Measurements from ENCODE around the gene CLPTM1.
"Not testable (repeated sequence)": the region's sequence is repeated elsewhere in the genome, so short reads cannot be mapped to it uniquely, and the experiment has no call there.

DNA sequence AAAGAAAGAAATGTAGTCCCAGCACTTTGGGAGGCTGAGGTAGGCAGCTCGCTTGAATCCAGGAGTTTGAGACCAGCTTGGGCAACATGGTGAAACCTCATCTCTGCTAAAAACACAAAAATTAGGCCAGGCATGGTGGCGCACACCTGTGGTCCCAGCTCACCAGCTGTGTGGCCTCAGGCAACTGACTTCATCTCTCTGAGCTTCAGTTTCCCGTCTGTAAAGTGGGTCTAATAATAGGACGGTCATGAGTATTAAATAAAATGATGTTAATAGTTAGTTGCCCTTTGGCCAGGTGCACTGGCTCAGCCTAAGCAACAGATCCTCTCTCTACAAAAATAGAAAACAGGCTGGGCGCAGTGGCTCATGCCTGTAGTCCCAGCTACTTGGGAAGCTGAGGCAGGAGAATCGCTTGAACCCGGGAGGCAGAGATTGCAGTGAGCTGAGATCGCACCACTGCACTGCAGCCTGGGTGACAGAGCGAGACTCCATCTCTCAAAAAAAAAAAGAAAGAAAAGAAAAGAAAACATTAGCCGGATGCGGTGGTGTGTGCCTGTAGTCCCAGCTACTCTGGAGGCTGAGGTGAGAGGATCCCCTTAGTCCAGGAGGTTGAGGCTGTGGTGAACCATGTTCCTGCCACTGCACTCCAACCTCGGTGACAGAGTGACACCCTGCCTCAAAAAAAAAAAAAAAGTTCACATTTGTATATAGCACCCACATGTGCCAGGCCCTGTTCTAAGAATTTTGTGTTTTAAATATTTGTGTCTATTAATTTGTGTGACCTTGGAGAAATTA is 44.1 kb downstream of the CLPTM1 start:
- TF ChIP-seq, protein P1, sequence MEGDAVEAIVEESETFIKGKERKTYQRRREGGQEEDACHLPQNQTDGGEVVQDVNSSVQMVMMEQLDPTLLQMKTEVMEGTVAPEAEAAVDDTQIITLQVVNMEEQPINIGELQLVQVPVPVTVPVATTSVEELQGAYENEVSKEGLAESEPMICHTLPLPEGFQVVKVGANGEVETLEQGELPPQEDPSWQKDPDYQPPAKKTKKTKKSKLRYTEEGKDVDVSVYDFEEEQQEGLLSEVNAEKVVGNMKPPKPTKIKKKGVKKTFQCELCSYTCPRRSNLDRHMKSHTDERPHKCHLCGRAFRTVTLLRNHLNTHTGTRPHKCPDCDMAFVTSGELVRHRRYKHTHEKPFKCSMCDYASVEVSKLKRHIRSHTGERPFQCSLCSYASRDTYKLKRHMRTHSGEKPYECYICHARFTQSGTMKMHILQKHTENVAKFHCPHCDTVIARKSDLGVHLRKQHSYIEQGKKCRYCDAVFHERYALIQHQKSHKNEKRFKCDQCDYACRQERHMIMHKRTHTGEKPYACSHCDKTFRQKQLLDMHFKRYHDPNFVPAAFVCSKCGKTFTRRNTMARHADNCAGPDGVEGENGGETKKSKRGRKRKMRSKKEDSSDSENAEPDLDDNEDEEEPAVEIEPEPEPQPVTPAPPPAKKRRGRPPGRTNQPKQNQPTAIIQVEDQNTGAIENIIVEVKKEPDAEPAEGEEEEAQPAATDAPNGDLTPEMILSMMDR (IDR thresholded peaks at IDR 0.05; ENCODE audit: poor library complexity, severe bottlenecking) = not testable (repeated sequence)
- TF ChIP-seq SMC3 (conservative IDR thresholded peaks at IDR 0.05; ENCODE audit: poor library complexity); EZH2 (IDR thresholded peaks at IDR 0.05; ENCODE audit: borderline replicate concordance, insufficient read depth, low read length, poor library complexity, severe bottlenecking): not testable (repeated sequence)
